DND-41 (cell line): ENCODE data around the gene MYLIP.

Experiments used
- ATAC-seq: fragments of 200-7000 bp; cut with Tn5 transposase; 3 replicates; pipeline ENCODE4 v1.9.1; 2021; ENCODE audit warnings: low read depth; ENCODE audit not compliant: insufficient read depth
- DNase-seq: peaks from one replicate; pipeline ENCODE4 v3.0.0-alpha.2; 2020
- H2AFZ ChIP-seq: 2 replicates; pipeline ENCODE4 v1.6.0; 2012; ENCODE audit warnings: low read depth, low read length
- H3K27ac ChIP-seq: 2 replicates; pipeline ENCODE4 v1.5.1; 2012; ENCODE audit warnings: low read length, inconsistent platforms
- H3K27me3 ChIP-seq: fragments of 200-600 bp; sonication (generic); 2 replicates; pipeline ENCODE4 v1.6.0; 2012; ENCODE audit warnings: low read length, mild to moderate bottlenecking, inconsistent platforms; ENCODE audit not compliant: insufficient read depth, poor library complexity
- H3K36me3 ChIP-seq: 2 replicates; pipeline ENCODE4 v1.5.1; 2012; ENCODE audit warnings: low read length, inconsistent platforms; ENCODE audit not compliant: insufficient read depth
- H3K4me1 ChIP-seq: 2 replicates; pipeline ENCODE4 v1.5.1; 2012; ENCODE audit warnings: mild to moderate bottlenecking, low read length; ENCODE audit not compliant: insufficient read depth
- H3K4me2 ChIP-seq: 2 replicates; pipeline ENCODE4 v1.6.0; 2012; ENCODE audit warnings: mild to moderate bottlenecking, moderate library complexity, low read length, inconsistent platforms; ENCODE audit not compliant: insufficient read depth
- H3K4me3 ChIP-seq, 2 experiments: fragments of 200-600 bp in 1 of 2; shearing (Covaris generic) in 1 of 2; 2 replicates each; pipeline ENCODE4 v1.5.1; 2012 to 2016; ENCODE audit warnings: inconsistent platforms in 2 of 2, low read length in 2 of 2, mild to moderate bottlenecking in 2 of 2, low read depth in 1 of 2, moderate library complexity in 1 of 2
- H3K79me2 ChIP-seq: 2 replicates; pipeline ENCODE4 v1.6.0; 2012; ENCODE audit warnings: low read length, inconsistent platforms; ENCODE audit not compliant: insufficient read depth
- H3K9ac ChIP-seq: 2 replicates; pipeline ENCODE4 v1.6.0; 2012; ENCODE audit warnings: low read depth, mild to moderate bottlenecking, inconsistent platforms, low read length, moderate library complexity
- H3K9me3 ChIP-seq: 2 replicates; pipeline ENCODE4 v1.5.1; 2012; ENCODE audit warnings: low read length, moderate library complexity, mild to moderate bottlenecking, inconsistent platforms; ENCODE audit not compliant: insufficient read depth, severe bottlenecking
- H4K20me1 ChIP-seq: 2 replicates; pipeline ENCODE4 v1.6.0; 2012; ENCODE audit warnings: low read length; ENCODE audit not compliant: insufficient read depth
- CTCF ChIP-seq: IDR thresholded peaks from 2 replicates; pipeline ENCODE4 v1.5.1; 2012; ENCODE audit warnings: borderline replicate concordance, low read length, moderate library complexity, mild to moderate bottlenecking; ENCODE audit not compliant: poor library complexity, severe bottlenecking; ENCODE audit errors: extremely low read depth
- EZH2 ChIP-seq: IDR thresholded peaks from 3 replicates; pipeline ENCODE4 v1.6.1; 2012; ENCODE audit warnings: borderline replicate concordance, low read depth, mild to moderate bottlenecking, moderate library complexity, low read length, inconsistent platforms; ENCODE audit not compliant: severe bottlenecking

Gene MYLIP

GRCh38 chr6:16122197-16122596, 6.7 kb upstream of the MYLIP start:
- H3K4me1 ChIP-seq = no peaks in the 10 kb centered on the region
- H3K4me2 ChIP-seq = no peak overlapping the region
- no peaks in the 10 kb centered on the region for H3K36me3 ChIP-seq
- peaks cover 11% of the 10 kb centered on the region for H3K27me3 ChIP-seq
- ATAC-seq (no peak), DNase-seq (no peak)
- TF ChIP-seq CTCF (no peak), EZH2 (no peak)
- H3K9me3 ChIP-seq = no peaks in the 10 kb centered on the region
- H3K4me3 ChIP-seq = no peak overlapping the region
- H3K27ac ChIP-seq = no peak overlapping the region
- H4K20me1 ChIP-seq = no peaks in the 10 kb centered on the region
- H3K9ac ChIP-seq = no peak overlapping the region
- H2AFZ ChIP-seq = no peak overlapping the region
- H3K79me2 ChIP-seq = no peaks in the 10 kb centered on the region

- Histone ChIP-seq H3K36me3 (no peaks in the 10 kb centered on the region), H2AFZ (no peak overlapping the region), H4K20me1 (no peaks in the 10 kb centered on the region), H3K9ac (no peak overlapping the region), H3K9me3 (no peaks in the 10 kb centered on the region), H3K4me3 (no peak overlapping the region), H3K4me2 (no peak overlapping the region), H3K79me2 (no peaks in the 10 kb centered on the region), H3K4me1 (no peaks in the 10 kb centered on the region), H3K27me3 (peaks cover 11% of the 10 kb centered on the region), H3K27ac (no peak overlapping the region)
- TF ChIP-seq CTCF (no peak), EZH2 (no peak)
- DNase-seq = no peak
- no peak for ATAC-seq
Measured at GRCh38 chr6:16124198-16125180, 4.4 kb upstream of the MYLIP start.

- Histone ChIP-seq H4K20me1 (no peaks in the 10 kb centered on the region), H3K27me3 (peaks cover 19% of the 10 kb centered on the region), H3K79me2 (no peaks in the 10 kb centered on the region), H3K4me1 (peaks cover 1% of the 10 kb centered on the region; the same call in 1 of the 2 replicates), H3K9ac (no peak overlapping the region), H3K27ac (no peak overlapping the region), H3K36me3 (no peaks in the 10 kb centered on the region), H3K4me3 (no peak overlapping the region), H3K9me3 (no peaks in the 10 kb centered on the region), H3K4me2 (no peak overlapping the region), H2AFZ (no peak overlapping the region)
- no peak for TF ChIP-seq CTCF
- no peak for TF ChIP-seq EZH2
- no peak for DNase-seq
- ATAC-seq = no peak
Measured at GRCh38 chr6:16126056-16126455, 2.8 kb upstream of the MYLIP start.
